ENCODE measurements around the gene TAF4B. TPM values are rescaled to one million over a fixed set of nuclear protein-coding genes. Genes with fewer than 3 reads are reported as not detected.
A peak's percentile ranks its signal among the peaks of the same experiment; 100 is the strongest.
"Not testable (repeated sequence)": the region's sequence is repeated elsewhere in the genome, so short reads cannot be mapped to it uniquely, and the experiment has no call there.

TAF4B gene
- total RNA-seq, result 1 to 10 TPM; 1.8 to 2.1 (median 1.8) TPM
- 0.81 TPM for polyA plus RNA-seq
- long read RNA-seq, donor 1, full-length matches to known transcripts, result 2 of 2 reads
- long read RNA-seq, donor 1, partial matches to known transcripts, result 0 of 2 reads
- long read RNA-seq, donor 1, other reads (novel, unspliced or antisense), result 0 of 2 reads
- long read RNA-seq, donor 2, full-length matches to known transcripts, result 1 of 2 reads
- long read RNA-seq, donor 2, partial matches to known transcripts, result 1 of 2 reads
- long read RNA-seq, donor 2, other reads (novel, unspliced or antisense), result 0 of 2 reads
- long read RNA-seq, donor 3, full-length matches to known transcripts, result 3 of 6 reads
- long read RNA-seq, donor 3, partial matches to known transcripts, result 0 of 6 reads
- long read RNA-seq, donor 3, other reads (novel, unspliced or antisense), result 3 of 6 reads
- long read RNA-seq, donor 4, full-length matches to known transcripts, result 1 of 1 reads
- long read RNA-seq, donor 4, partial matches to known transcripts, result 0 of 1 reads
- long read RNA-seq, donor 4, other reads (novel, unspliced or antisense), result 0 of 1 reads

GRCh38 chr18:26226229-26227050 lies at the start of gene TAF4B:
Gene TAF4B, plus strand, starts transcription at chr18:26226445. Its CDS starts 489 bp downstream, at chr18:26226934.
- Histone ChIP-seq H3K4me1 (ENCODE audit: control insufficient read depth, insufficient read depth, low read length) (no peaks in the 10 kb centered on the region), H3K9me3 (ENCODE audit: control insufficient read depth, low read length) (no peaks in the 10 kb centered on the region), H3K4me3 (ENCODE audit: low read length) (peak within 1 kb of the TSS; percentile 73), H3K27me3 (ENCODE audit: control insufficient read depth, insufficient read depth) (no peaks in the 10 kb centered on the region), H3K27ac (ENCODE audit: low read length) (peak within 1 kb of the TSS; percentile 29)
- intact Hi-C loops (cut with DNase I), result no loop called here
- DNase-seq (peak; percentile 95 to 98 (median 97)), ATAC-seq (peak; percentile 99 to 100)
- WGBS, result under 1% methylated on average over 101 of the region's 101 CpGs

GRCh38 chr18:26181343-26181826 lies 44.9 kb upstream of the TAF4B start:
- H3K9me3 ChIP-seq (ENCODE audit: control insufficient read depth, low read length), result no peaks in the 10 kb centered on the region
- 90% methylated on average over 7 of the region's 7 CpGs for WGBS
- H3K27ac ChIP-seq (ENCODE audit: low read length), result no peak overlapping the region
- H3K4me1 ChIP-seq (ENCODE audit: control insufficient read depth, insufficient read depth, low read length), result no peaks in the 10 kb centered on the region
- no peak overlapping the region for H3K4me3 ChIP-seq (ENCODE audit: low read length)
- no peak for DNase-seq
- ATAC-seq, result no peak
- no peaks in the 10 kb centered on the region for H3K27me3 ChIP-seq (ENCODE audit: control insufficient read depth, insufficient read depth)
- intact Hi-C loops (cut with DNase I), result no loop called here

GRCh38 chr18:26183395-26184112 lies 42.7 kb upstream of the TAF4B start:
- Histone ChIP-seq H3K27me3 (ENCODE audit: control insufficient read depth, insufficient read depth) (no peaks in the 10 kb centered on the region), H3K4me3 (ENCODE audit: low read length) (no peak overlapping the region), H3K27ac (ENCODE audit: low read length) (no peak overlapping the region), H3K4me1 (ENCODE audit: control insufficient read depth, insufficient read depth, low read length) (no peaks in the 10 kb centered on the region), H3K9me3 (ENCODE audit: control insufficient read depth, low read length) (no peaks in the 10 kb centered on the region)
- intact Hi-C loops (cut with DNase I), result no loop called here
- DNase-seq, result no peak
- ATAC-seq, result no peak

GRCh38 chr18:26185267-26185666 lies 41.0 kb upstream of the TAF4B start:
- no peaks in the 10 kb centered on the region for H3K9me3 ChIP-seq (ENCODE audit: control insufficient read depth, low read length)
- H3K27ac ChIP-seq (ENCODE audit: low read length), result no peak overlapping the region
- DNase-seq (no peak), ATAC-seq (no peak)
- WGBS, result 65% methylated on average over 2 of the region's 2 CpGs
- H3K27me3 ChIP-seq (ENCODE audit: control insufficient read depth, insufficient read depth), result no peaks in the 10 kb centered on the region
- no peak overlapping the region for H3K4me3 ChIP-seq (ENCODE audit: low read length)
- H3K4me1 ChIP-seq (ENCODE audit: control insufficient read depth, insufficient read depth, low read length), result no peaks in the 10 kb centered on the region
- intact Hi-C loops (cut with DNase I), result no loop called here

GRCh38 chr18:26190506-26190905 lies 35.7 kb upstream of the TAF4B start:
- ATAC-seq (no peak), DNase-seq (no peak)
- Histone ChIP-seq H3K4me1 (ENCODE audit: control insufficient read depth, insufficient read depth, low read length) (no peaks in the 10 kb centered on the region), H3K27ac (ENCODE audit: low read length) (no peak overlapping the region), H3K27me3 (ENCODE audit: control insufficient read depth, insufficient read depth) (no peaks in the 10 kb centered on the region), H3K4me3 (ENCODE audit: low read length) (no peak overlapping the region), H3K9me3 (ENCODE audit: control insufficient read depth, low read length) (no peaks in the 10 kb centered on the region)
- 86% methylated on average over 8 of the region's 8 CpGs for WGBS
- intact Hi-C loops (cut with DNase I), result no loop called here

- 91% methylated on average over 1 of the region's 1 CpG for WGBS
Measured at GRCh38 chr18:26192233-26192632, 34.0 kb upstream of the TAF4B start.

GRCh38 chr18:26196605-26197004 lies 29.6 kb upstream of the TAF4B start:
- no peak overlapping the region for H3K27ac ChIP-seq (ENCODE audit: low read length)
- no peaks in the 10 kb centered on the region for H3K27me3 ChIP-seq (ENCODE audit: control insufficient read depth, insufficient read depth)
- H3K4me3 ChIP-seq (ENCODE audit: low read length), result no peak overlapping the region
- no peaks in the 10 kb centered on the region for H3K9me3 ChIP-seq (ENCODE audit: control insufficient read depth, low read length)
- WGBS, result 89% methylated on average over 3 of the region's 3 CpGs
- ATAC-seq (no peak), DNase-seq (no peak)
- no peaks in the 10 kb centered on the region for H3K4me1 ChIP-seq (ENCODE audit: control insufficient read depth, insufficient read depth, low read length)
- intact Hi-C loops (cut with DNase I), result no loop called here

More at GRCh38 chr18:26192233-26192632, 34.0 kb upstream of the TAF4B start:
- Histone ChIP-seq H3K27me3 (ENCODE audit: control insufficient read depth, insufficient read depth) (no peaks in the 10 kb centered on the region), H3K9me3 (ENCODE audit: control insufficient read depth, low read length) (no peaks in the 10 kb centered on the region), H3K27ac (ENCODE audit: low read length) (no peak overlapping the region), H3K4me1 (ENCODE audit: control insufficient read depth, insufficient read depth, low read length) (no peaks in the 10 kb centered on the region), H3K4me3 (ENCODE audit: low read length) (no peak overlapping the region)
- DNase-seq (no peak), ATAC-seq (no peak)
- intact Hi-C loops (cut with DNase I), result no loop called here

GRCh38 chr18:26202001-26202400 lies 24.2 kb upstream of the TAF4B start:
- DNase-seq; intact Hi-C loops (cut with DNase I); H3K9me3 ChIP-seq (ENCODE audit: control insufficient read depth, low read length); H3K4me1 ChIP-seq (ENCODE audit: control insufficient read depth, insufficient read depth, low read length); ATAC-seq; H3K4me3 ChIP-seq (ENCODE audit: low read length); H3K27me3 ChIP-seq (ENCODE audit: control insufficient read depth, insufficient read depth); H3K27ac ChIP-seq (ENCODE audit: low read length): not testable (repeated sequence)
- WGBS, result 79% methylated on average over 8 of the region's 9 CpGs

GRCh38 chr18:26205318-26205717 lies 20.9 kb upstream of the TAF4B start:
- ATAC-seq, result no peak
- intact Hi-C loops (cut with DNase I), result no loop called here
- Histone ChIP-seq H3K9me3 (ENCODE audit: control insufficient read depth, low read length) (no peaks in the 10 kb centered on the region), H3K4me1 (ENCODE audit: control insufficient read depth, insufficient read depth, low read length) (no peaks in the 10 kb centered on the region), H3K4me3 (ENCODE audit: low read length) (no peak overlapping the region), H3K27me3 (ENCODE audit: control insufficient read depth, insufficient read depth) (no peaks in the 10 kb centered on the region), H3K27ac (ENCODE audit: low read length) (no peak overlapping the region)
- no peak for DNase-seq
- WGBS, result 87% methylated on average over 1 of the region's 1 CpG

GRCh38 chr18:26206488-26206887 lies 19.8 kb upstream of the TAF4B start:
- intact Hi-C loops (cut with DNase I), result no loop called here
- no peak overlapping the region for H3K27ac ChIP-seq (ENCODE audit: low read length)
- no peaks in the 10 kb centered on the region for H3K4me1 ChIP-seq (ENCODE audit: control insufficient read depth, insufficient read depth, low read length)
- no peaks in the 10 kb centered on the region for H3K9me3 ChIP-seq (ENCODE audit: control insufficient read depth, low read length)
- ATAC-seq (no peak), DNase-seq (no peak)
- WGBS, result 93% methylated on average over 2 of the region's 2 CpGs
- H3K27me3 ChIP-seq (ENCODE audit: control insufficient read depth, insufficient read depth), result no peaks in the 10 kb centered on the region
- H3K4me3 ChIP-seq (ENCODE audit: low read length), result no peak overlapping the region

Measured in right cardiac atrium (tissue), 5 donors.